GM23338 (cell line): ENCODE data around the gene FRA10AC1. TPM values are rescaled to one million over a fixed set of nuclear protein-coding genes. Genes with fewer than 3 reads are reported as not detected.

ENCODE experiments used
- CTCF ChIP-seq, 2 experiments: fragments of 200-600 bp in 1 of 2; sonication (generic) in 1 of 2; conservative IDR thresholded peaks; 2 replicates each; pipeline versions ENCODE4 v1.5.1 to v1.6.1; 2016 to 2017; ENCODE audit warnings: antibody characterized with exemption in 2 of 2, low read depth in 2 of 2, mild to moderate bottlenecking in 2 of 2, moderate library complexity in 1 of 2
- EZH2 ChIP-seq: fragments of 200-600 bp; sonication (generic); IDR thresholded peaks from one replicate; pipeline ENCODE4 v1.8.0; 2017; ENCODE audit warnings: antibody characterized with exemption, mild to moderate bottlenecking, low read depth; ENCODE audit not compliant: unreplicated experiment
- EZH2phosphoT487 ChIP-seq: fragments of 200-600 bp; sonication (generic); IDR thresholded peaks from one replicate; pipeline ENCODE4 v1.8.1; 2018; ENCODE audit warnings: antibody characterized with exemption; ENCODE audit not compliant: unreplicated experiment
- JUNB ChIP-seq: IDR thresholded peaks from one replicate; pipeline ENCODE4 v1.6.1; 2016; ENCODE audit warnings: antibody characterized with exemption; ENCODE audit not compliant: unreplicated experiment
- NANOG ChIP-seq: IDR thresholded peaks from 2 replicates; pipeline ENCODE4 v1.6.1; 2016; ENCODE audit warnings: antibody characterized with exemption, borderline replicate concordance
- POLR2AphosphoS5 ChIP-seq: IDR thresholded peaks from 2 replicates; pipeline ENCODE4 v1.6.1; 2016; ENCODE audit warnings: antibody characterized with exemption, low read depth
- REST ChIP-seq: IDR thresholded peaks from one replicate; pipeline ENCODE4 v1.6.1; 2018; ENCODE audit warnings: antibody characterized with exemption; ENCODE audit not compliant: unreplicated experiment
- ZNF331 ChIP-seq: fragments of 250-450 bp; sonication (Bioruptor Pico); IDR thresholded peaks from 2 replicates; pipeline ENCODE4 v1.5.0; 2020; ENCODE audit warnings: low read depth, mild to moderate bottlenecking, moderate library complexity
- ZNF462 ChIP-seq: fragments of 250-450 bp; sonication (Bioruptor Pico); IDR thresholded peaks from 2 replicates; pipeline ENCODE4 v1.5.0; 2020; ENCODE audit warnings: mild to moderate bottlenecking, moderate library complexity
- polyA plus RNA-seq: library from polyadenylated mRNA; unstranded; fragments of >200 nt; fragmentation: Nextera tagmentation; extraction: Ambion mirVana; gene quantifications from 2 replicates; pipeline ENCODE4 v1.2.1, GENCODE V29; 2016
- total RNA-seq: library from RNA; depleted of rRNA; stranded (reverse); fragments of >200 nt; shearing (Covaris generic); gene quantifications from 2 replicates; pipeline ENCODE4 v1.2.3, GENCODE V29; 2014

FRA10AC1 gene
- total and polyA plus RNA-seq, 2 experiments from 2014 or later, result 35.4 to 51.5 TPM

- no peak for TF ChIP-seq ZNF462 (CRISPR knock-in tag)
- no peak for TF ChIP-seq CTCF (conservative IDR thresholded peaks at IDR 0.05; ENCODE audit: low read depth in 2 of 2)
- no peak for TF ChIP-seq ZNF331 (CRISPR knock-in tag)
- TF ChIP-seq REST, result no peak
- TF ChIP-seq EZH2, result no peak
- TF ChIP-seq EZH2phosphoT487, result no peak
- TF ChIP-seq POLR2AphosphoS5, result no peak
- no peak for TF ChIP-seq JUNB
- TF ChIP-seq NANOG, result no peak
Observed at GRCh38 chr10:93656155-93656554, 46.2 kb downstream of the FRA10AC1 start (continued).
